Large intestine (tissue), 3 donors: ENCODE measurements around the gene EIPR1. TPM values are rescaled to one million over a fixed set of nuclear protein-coding genes. Genes with fewer than 3 reads are reported as not detected.

Experiments used
- DNase-seq, 2 donors: peaks; one replicate each; pipeline versions ENCODE4 v3.0.0 to v3.0.0-alpha.2; 2013
- H3K27ac ChIP-seq: one replicate; pipeline ENCODE4 v1.5.1; 2013; ENCODE audit warnings: low read length
- H3K27me3 ChIP-seq: 2 replicates; pipeline ENCODE4 v1.6.1; 2013; ENCODE audit warnings: low read length; ENCODE audit not compliant: control insufficient read depth, insufficient read depth
- H3K36me3 ChIP-seq: 2 replicates; pipeline ENCODE4 v1.6.1; 2013; ENCODE audit warnings: low read length; ENCODE audit not compliant: control insufficient read depth, insufficient read depth
- H3K4me1 ChIP-seq: one replicate; pipeline ENCODE4 v1.6.1; 2013; ENCODE audit warnings: low read length; ENCODE audit not compliant: control insufficient read depth, insufficient read depth
- H3K4me3 ChIP-seq: one replicate; pipeline ENCODE4 v1.5.1; 2013; ENCODE audit warnings: low read length
- H3K9me3 ChIP-seq: one replicate; pipeline ENCODE4 v1.6.1; 2013; ENCODE audit warnings: mild to moderate bottlenecking, low read depth, low read length, moderate library complexity; ENCODE audit not compliant: control insufficient read depth
- WGBS: methylation state at CpG from one replicate; pipeline ENCODE4 v1.1.5; 2013; ENCODE audit warnings: low lambda C conversion rate; ENCODE audit not compliant: insufficient coverage; 5-methylcytosine and 5-hydroxymethylcytosine counted together
- polyA plus RNA-seq: library from polyadenylated mRNA; unstranded; fragments of 120-200 nt; gene quantifications from one replicate; pipeline ENCODE4 v1.2.1, GENCODE V29; 2013

EIPR1 gene
- polyA plus RNA-seq, 1 donor: 22.5 TPM

DNA sequence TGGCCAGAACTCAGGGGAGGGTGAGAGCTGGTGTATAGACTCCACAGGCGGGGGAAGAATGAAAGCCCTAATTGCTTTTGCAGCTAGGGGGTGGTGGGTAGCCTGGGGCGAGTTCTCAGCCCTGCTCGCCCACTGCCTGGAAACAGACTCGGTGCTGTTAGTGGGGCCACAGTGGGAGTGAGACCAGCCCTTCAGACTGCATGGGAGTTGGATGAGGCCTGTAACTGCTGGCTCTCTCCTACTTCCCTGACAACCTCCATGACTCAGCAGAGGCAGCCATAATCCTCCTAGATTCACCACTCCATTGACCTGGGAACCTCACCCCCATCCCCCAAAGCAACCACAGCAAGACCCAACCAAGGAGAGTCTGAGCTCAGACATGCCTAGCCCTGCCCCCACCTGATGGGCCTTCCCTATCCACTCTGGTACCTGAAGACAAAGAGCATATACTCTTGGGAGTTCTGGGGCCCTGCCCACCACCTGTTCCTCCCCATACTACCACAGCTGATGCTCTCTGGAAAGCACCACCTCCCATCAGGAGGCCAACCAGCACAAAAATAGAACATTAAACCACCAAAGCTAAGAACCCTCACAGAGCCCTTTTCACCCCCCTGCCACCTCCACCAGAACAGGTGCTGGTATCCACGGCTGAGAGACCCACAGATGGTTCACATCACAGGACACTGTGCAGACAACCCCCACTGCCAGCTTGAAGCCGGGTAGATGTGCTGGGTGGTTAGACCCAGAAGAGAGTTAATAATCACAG, 226.3 kb downstream of the EIPR1 start:
- Histone ChIP-seq H3K27me3 (no peaks in the 10 kb centered on the region), H3K27ac (no peak overlapping the region), H3K4me3 (no peak overlapping the region), H3K36me3 (no peaks in the 10 kb centered on the region), H3K9me3 (no peaks in the 10 kb centered on the region), H3K4me1 (no peaks in the 10 kb centered on the region)
- WGBS: no CpG with 5 or more reads among the region's 6 CpGs
- DNase-seq: no peak

DNA sequence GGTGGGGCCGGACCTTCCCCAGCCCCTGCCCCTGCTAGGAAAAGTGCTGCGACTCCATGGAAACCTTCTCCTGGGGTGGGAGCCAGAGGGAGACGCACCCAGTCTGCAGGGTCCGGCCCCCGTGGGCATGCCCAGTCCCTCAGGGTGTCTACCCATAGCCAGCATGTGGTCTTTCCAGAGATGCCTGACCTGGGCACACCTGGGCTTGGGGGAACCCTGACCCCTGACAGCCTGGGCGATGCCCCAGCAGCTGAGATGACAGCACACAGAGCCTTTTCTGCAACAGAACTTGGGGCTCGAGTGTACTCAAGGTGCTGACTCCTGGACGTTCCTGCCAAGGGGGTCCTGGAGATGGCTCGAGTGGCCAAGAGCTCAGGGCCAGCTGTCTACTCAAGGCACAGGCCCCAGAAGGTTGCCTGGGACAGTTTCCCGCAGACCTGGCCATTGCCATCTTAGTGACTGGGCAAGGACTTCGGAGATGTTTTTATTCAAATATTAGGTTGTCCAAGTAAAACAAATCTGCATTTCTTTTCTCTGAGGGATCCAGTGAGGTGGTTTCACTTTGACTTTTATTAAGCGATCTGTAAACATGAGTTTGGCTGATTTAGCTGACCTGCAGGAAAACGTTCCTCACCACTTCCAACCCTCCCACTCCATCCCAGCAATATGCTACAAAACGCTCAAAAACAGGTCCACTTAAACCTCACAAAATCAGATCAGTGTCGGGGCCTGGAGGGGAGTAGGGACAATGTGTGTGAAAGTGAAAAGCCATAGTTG, 228.0 kb downstream of the EIPR1 start:
- H3K36me3 ChIP-seq: no peaks in the 10 kb centered on the region
- no peak overlapping the region for H3K27ac ChIP-seq
- no peaks in the 10 kb centered on the region for H3K9me3 ChIP-seq
- no peak overlapping the region for H3K4me3 ChIP-seq
- no CpG with 5 or more reads among the region's 15 CpGs for WGBS
- H3K4me1 ChIP-seq: no peaks in the 10 kb centered on the region
- H3K27me3 ChIP-seq: no peaks in the 10 kb centered on the region
- no peak for DNase-seq

DNA sequence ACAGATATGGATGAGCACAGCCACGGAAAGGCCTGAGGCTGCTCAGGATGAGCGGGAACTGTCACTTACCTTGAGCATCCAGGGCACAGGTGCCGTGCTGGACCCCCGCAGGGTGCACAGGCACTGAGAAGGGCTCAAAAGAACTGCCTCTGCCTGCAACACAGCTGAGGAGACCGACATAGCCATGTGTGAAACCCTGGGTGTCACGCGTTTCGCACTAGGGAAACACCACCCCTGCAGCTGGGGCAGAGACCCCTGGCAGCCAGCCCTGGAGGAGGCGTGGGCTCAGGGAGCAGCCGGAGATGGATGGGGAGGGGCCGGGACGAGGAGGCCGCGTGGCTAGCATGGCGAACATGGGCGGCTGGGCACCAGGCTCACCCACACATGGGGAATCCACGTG, 228.9 kb downstream of the EIPR1 start:
- WGBS: no CpG with 5 or more reads among the region's 17 CpGs
- no peak for DNase-seq
- H3K27ac ChIP-seq: no peak overlapping the region
- no peaks in the 10 kb centered on the region for H3K4me1 ChIP-seq
- no peaks in the 10 kb centered on the region for H3K27me3 ChIP-seq
- H3K9me3 ChIP-seq: no peaks in the 10 kb centered on the region
- H3K36me3 ChIP-seq: no peaks in the 10 kb centered on the region
- H3K4me3 ChIP-seq: no peak overlapping the region

DNA sequence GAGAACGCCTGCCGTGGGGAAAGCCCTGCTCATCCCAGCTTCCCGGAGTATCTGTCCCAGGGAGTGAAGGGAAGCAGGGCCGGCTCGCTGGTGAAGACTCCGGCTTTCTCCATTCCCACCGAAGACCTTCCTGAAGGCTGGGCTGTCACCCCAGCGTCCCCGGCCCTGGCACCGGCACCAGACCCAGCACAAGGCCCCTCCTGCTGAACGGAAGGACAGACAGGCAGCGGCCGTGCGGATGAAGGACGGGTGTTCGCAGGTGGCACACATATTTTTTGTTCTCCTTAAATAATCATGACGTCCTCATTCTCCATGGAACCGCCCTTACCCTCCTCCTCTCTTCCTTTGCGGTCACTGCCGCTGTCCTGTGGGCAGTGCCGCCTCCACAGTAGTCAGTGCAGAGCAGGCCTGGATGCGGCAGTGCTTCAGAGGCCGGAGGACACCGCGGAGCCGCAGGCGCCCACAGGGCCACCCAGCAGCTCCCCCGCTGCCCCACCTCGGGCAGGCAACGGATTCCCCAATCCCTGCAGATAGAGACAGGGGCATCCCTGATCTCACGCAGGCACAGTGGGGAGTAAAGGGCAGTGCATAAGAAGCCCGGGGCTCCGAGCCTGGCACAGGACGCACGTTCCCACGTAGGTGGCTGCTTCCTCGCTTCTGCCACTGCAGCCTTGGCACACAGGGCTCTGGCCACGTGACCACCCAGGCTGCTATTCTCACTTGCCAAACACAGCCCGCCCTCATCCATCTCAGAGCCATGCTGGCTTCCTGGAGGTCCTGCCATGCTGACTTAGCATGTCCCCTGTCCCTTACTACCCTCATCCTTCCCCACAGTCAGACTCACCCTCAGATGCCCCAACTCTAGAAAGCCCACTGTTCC, 229.7 kb downstream of the EIPR1 start:
- no peak overlapping the region for H3K27ac ChIP-seq
- no peaks in the 10 kb centered on the region for H3K9me3 ChIP-seq
- WGBS: no CpG with 5 or more reads among the region's 39 CpGs

DNA sequence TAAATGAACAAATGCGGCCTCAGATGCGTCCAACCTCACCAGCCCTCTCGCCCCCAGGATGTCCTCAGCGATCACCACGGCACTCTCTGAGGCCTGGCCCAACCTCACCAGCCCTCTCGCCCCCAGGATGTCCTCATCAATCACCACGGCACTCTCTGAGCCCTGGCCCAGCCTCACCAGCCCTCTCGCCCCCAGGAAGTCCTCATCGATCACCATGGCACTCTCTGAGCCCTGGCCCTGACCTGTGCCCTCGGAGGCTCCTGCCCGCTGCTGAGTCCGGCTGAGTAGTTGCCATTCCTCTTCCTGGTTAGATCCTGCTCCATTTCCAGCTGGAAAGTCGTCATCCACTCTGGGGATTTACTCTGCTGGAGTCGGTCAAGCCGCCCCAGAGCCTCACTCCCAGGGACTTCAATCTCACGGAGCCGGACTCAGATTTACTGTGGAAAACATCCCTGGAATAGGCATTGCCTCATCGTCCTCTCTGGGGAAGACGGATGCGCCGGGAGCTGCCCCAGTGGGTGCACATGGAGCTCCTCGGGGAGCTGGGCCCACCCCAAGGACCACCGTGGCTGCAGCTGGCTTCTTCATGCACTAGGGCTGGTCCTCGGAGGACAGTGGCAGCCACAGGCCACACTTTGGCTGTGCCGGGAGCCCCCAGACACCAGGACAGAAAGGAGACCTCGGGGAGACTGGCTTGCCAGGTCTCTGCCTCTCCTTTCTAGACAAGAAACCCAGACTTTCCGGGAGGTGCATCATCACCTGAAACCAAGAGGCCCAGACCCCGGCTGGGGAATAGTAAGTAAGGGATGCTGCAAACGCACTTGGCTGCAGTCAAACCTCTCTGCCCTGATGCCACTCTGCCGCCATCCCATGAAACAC, 230.6 kb downstream of the EIPR1 start:
- Histone ChIP-seq H3K4me3 (no peak overlapping the region), H3K27me3 (no peaks in the 10 kb centered on the region), H3K9me3 (no peaks in the 10 kb centered on the region), H3K27ac (no peak overlapping the region), H3K4me1 (no peaks in the 10 kb centered on the region), H3K36me3 (no peaks in the 10 kb centered on the region)
- DNase-seq: no peak
- 85% methylated on average over 5 of the region's 30 CpGs for WGBS

More for the DNA sequence above, 229.7 kb downstream of the EIPR1 start:
- no peaks in the 10 kb centered on the region for H3K4me1 ChIP-seq
- H3K27me3 ChIP-seq: no peaks in the 10 kb centered on the region
- no peaks in the 10 kb centered on the region for H3K36me3 ChIP-seq
- no peak overlapping the region for H3K4me3 ChIP-seq
- DNase-seq: no peak

DNA sequence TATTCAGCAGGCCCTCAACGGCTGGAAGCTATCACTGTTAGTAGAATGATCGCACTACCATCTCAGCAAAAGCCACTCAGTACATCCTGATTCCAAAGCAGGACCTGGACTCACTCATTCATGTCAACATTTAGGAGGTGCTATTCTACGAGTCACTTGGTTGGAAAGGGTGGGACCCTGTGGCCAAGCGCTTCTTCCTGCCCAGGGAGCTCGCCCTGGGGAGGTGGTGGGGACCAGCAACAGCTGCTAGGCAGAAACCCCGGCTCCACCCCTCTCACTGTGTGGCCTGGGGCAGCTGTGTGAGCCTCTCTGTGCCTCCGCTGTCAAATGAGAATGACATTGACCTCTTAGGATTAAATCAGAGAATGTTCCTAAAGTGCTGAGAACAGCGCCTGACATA, 231.4 kb downstream of the EIPR1 start:
- Histone ChIP-seq H3K27me3 (no peaks in the 10 kb centered on the region), H3K36me3 (no peaks in the 10 kb centered on the region), H3K9me3 (no peaks in the 10 kb centered on the region), H3K27ac (no peak overlapping the region), H3K4me1 (no peaks in the 10 kb centered on the region), H3K4me3 (no peak overlapping the region)
- no CpG with 5 or more reads among the region's 8 CpGs for WGBS
- no peak for DNase-seq

DNA sequence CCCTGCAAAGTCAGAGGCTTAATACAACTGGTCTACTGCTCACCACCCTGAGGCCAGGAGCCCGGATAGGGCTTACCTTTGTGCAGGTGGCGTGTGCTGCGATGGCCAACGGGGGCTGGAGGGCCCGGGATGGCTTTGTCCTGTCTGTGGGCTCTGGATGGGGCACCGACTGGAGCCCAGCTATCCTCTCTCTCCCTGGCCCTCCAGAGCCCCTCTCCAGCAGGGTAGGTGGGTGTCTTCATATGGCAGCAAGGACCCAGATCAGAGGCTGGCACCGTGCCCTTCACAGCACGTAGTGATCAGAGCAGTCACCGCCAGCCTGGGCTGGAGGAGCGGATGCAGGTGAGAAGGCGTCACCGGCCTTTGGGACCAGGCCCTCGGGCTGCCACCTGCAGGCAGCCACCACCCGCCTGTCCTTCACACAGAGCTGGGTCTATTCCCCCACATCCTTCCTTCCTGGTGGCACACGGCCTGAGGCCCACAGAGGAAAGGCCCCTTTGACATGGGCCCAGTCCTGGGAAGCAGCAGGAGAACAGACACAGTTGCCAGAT, 232.1 kb downstream of the EIPR1 start:
- WGBS: no CpG with 5 or more reads among the region's 15 CpGs
- no peak for DNase-seq
- H3K36me3 ChIP-seq: no peaks in the 10 kb centered on the region
- H3K9me3 ChIP-seq: no peaks in the 10 kb centered on the region
- H3K27me3 ChIP-seq: no peaks in the 10 kb centered on the region
- H3K4me3 ChIP-seq: no peak overlapping the region
- no peak overlapping the region for H3K27ac ChIP-seq
- H3K4me1 ChIP-seq: no peaks in the 10 kb centered on the region

DNA sequence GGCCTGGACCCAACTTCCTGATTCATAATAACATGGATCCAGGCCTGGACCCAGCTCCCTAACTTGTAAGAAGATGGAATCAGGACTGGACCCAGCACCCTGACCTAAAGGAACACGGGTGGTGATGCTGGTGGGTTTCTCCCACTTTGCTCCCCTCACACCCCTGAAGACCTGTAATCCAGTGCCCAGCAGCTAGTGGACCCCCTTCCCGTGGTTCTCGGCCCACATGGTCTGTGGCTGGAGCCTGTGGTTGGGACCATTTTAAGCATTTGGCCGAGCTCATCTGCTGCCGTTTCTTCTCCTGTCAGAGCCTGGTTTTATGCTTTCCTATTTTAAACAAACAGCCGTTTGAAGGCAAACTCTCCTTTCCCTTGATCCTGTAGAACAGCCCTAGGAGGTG, 232.8 kb downstream of the EIPR1 start:
- H3K4me1 ChIP-seq: no peaks in the 10 kb centered on the region
- H3K27me3 ChIP-seq: no peaks in the 10 kb centered on the region
- no peak overlapping the region for H3K4me3 ChIP-seq
- no peak for DNase-seq
- no peak overlapping the region for H3K27ac ChIP-seq
- no peaks in the 10 kb centered on the region for H3K36me3 ChIP-seq
- H3K9me3 ChIP-seq: no peaks in the 10 kb centered on the region
- no CpG with 5 or more reads among the region's 6 CpGs for WGBS

DNA sequence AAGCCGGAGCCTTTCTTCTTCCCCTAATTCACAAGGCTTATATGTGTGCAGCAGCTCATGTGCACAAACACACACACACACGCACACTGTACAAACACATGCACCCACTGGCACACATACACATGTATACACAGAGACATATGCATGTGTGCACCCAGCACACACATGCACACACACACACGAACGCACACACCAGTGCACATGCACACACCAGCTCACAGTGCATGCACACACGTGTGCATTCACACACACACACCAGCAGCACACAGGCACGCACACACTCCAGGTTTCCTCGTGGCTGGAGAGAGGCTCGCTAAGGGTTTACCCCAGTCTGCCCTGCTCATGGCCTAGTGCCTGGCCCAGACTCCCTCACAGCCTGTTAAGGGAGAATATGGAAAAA, 234.0 kb downstream of the EIPR1 start:
- DNase-seq: no peak
- Histone ChIP-seq H3K4me1 (no peaks in the 10 kb centered on the region), H3K36me3 (no peaks in the 10 kb centered on the region), H3K4me3 (no peak overlapping the region), H3K27me3 (no peaks in the 10 kb centered on the region), H3K27ac (no peak overlapping the region), H3K9me3 (no peaks in the 10 kb centered on the region)
- no CpG with 5 or more reads among the region's 8 CpGs for WGBS
